T-helper 2 cell treated with Interferon-gamma antibody and Interleukin-4, amounts not matched to agents 100 ng/mL and 5 ng/mL, for 36 hours (primary cell): ENCODE data around the gene HS6ST1. TPM values are rescaled to one million over a fixed set of nuclear protein-coding genes. Genes with fewer than 3 reads are reported as not detected.

Experiments used
- intact Hi-C: fragments of 100-400 bp; cut with micrococcal nuclease; formaldehyde crosslinking; loops from one replicate; pipeline ENCODE4 v1.15.1; 2023
- total RNA-seq: library from RNA; stranded (reverse); gene quantifications from 2 replicates; pipeline ENCODE4 v1.2.3, GENCODE V29; 2022

Gene HS6ST1, protein sequence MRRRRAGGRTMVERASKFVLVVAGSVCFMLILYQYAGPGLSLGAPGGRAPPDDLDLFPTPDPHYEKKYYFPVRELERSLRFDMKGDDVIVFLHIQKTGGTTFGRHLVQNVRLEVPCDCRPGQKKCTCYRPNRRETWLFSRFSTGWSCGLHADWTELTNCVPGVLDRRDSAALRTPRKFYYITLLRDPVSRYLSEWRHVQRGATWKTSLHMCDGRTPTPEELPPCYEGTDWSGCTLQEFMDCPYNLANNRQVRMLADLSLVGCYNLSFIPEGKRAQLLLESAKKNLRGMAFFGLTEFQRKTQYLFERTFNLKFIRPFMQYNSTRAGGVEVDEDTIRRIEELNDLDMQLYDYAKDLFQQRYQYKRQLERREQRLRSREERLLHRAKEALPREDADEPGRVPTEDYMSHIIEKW
- 14.7 and 15.4 TPM in 2 replicates for total RNA-seq

DNA sequence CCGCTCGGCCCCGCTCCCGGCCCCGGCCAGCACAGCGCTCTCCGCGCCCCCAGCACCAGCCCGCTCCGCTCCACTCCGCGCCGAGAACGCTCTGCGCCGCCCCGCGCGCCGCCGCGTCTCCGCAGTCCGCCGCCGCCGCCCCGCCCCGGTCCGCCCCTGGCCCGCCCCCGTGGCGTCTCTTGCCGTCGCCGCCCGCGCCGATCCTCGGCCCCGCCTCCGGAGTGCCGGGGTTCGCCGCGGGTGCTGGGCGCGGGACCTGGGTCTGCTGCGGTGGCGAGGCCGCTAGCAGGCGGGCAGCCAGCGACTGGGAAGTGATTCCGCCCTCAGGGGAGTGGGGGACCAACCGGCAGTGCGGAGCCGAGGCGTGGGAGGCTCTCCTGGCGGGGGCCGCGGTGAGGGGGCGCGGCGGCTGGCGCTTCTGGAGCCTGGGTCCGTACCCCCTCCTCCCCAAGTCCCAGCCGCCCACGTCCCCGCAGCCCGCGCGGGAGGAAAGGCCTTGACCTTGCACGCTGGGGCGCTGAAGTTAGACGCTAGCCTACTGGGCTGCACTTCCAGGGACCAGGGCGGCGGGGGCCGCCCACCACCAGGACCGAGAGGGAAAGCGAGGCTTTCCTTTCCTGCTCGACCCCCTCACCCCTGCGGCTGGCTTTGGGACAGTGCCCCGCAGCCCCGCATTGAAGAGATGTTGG lies at the start of gene HS6ST1:
HS6ST1 (minus strand) TSS at position 93 of the 689 bp plus-strand sequence. CDS start 305 bp downstream, outside the sequence.
- intact Hi-C loops, result loop anchor here (2.0 kb wide), 1 partner anchor 214 kb away; no protein-coding TSS in a partner anchor

GRCh38 chr2:128367601-128368359 lies 49.1 kb upstream of the HS6ST1 start:
- intact Hi-C loops, result no loop called here

DNA sequence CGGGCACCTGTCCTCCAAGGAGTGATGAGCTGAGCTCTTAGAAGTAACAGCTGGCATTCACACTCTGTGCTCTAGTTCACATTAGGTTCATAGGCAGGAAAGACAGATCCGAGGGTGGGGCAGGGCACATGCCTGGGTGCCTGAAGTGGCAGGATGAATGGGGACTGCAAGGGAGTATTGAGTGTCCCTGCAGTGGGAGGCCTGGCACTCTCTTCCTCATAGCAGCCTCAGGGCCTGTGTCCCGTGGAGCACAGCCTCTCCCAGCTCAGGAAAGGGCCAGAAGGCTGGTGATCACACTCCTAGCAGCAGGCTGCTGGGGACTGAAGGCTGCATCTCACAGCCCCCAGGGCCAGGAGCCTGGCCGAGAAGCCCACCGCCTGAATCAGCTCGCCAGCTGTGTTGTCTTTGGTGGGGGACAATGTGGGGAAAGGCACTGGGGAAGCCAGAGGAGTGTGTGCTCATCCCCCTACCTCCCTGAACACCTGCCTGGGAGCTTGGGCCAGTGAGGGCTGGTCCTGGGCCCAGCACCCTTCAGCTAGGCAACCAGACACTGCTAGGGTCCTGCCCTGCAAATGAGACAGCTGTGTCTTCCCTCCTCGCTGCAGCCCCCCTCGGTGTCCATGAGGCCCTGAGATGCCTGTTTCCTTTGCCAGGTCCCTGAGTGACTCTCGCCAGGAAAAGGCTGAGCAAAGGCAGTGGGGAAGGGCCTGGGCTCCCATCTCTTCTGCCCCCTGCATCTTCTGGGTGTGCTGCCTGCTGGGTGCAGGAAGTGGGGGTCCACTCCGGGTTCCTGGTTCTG lies 48.2 kb upstream of the HS6ST1 start:
- intact Hi-C loops, result no loop called here

GRCh38 chr2:128365217-128365905 lies 46.7 kb upstream of the HS6ST1 start:
- intact Hi-C loops, result no loop called here

GRCh38 chr2:128364441-128364911 lies 45.8 kb upstream of the HS6ST1 start:
- intact Hi-C loops, result no loop called here

- intact Hi-C loops, result no loop called here
These were observed 45.3 kb upstream of the HS6ST1 start for GRCh38 chr2:128363934-128364361.

DNA sequence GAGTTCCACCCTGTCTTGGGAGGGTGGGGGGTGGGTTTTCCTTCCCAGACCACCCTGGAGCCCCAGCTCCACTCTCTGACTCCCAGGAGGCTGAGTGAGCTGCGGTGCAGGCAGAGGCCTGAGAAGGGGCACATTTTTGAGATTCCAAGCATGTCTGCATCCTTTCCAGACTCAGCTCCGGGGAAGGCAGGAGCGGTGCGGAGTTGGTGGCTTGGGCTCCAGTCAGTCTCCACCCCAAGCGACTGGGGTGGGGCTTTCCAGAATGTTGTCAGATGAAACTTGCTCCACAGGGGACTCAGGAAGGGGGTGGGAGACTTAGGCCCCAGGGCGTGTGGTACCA lies 44.2 kb upstream of the HS6ST1 start:
- intact Hi-C loops, result no loop called here

DNA sequence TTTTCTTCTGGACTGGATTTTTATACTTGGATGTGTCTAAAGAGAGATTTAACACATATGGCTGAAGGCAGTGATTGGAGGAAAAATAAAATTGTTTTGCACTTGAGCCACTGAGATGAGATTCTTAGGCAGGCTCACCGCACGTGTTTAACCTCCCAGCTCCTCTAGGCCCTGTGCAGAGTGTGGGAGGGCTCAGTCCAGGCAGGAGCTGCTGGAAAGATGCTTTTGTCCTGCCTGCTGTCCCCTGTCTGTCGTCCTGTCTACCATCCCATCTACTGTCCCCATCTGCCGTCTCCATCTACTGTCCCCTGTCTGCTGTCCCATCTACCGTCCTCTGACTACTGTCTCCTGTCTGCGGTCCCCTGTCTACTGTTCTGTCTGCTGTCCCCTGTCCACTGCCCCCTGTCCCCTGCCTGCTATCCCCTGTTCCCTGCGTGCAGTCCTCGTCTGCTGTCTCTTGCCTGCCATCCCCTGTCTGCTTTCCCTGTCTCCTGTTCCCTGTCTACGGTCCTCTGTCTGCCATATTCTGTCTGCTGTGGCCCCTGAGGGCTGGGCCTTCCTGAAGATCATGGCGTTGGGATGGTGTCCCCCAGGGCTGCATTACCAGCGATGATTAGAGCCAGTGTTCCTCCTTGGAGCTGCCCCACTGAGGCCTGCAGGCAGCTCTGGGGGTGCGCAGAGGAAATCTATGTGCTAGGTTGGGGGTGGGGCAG lies 43.7 kb upstream of the HS6ST1 start:
- intact Hi-C loops, result no loop called here

DNA sequence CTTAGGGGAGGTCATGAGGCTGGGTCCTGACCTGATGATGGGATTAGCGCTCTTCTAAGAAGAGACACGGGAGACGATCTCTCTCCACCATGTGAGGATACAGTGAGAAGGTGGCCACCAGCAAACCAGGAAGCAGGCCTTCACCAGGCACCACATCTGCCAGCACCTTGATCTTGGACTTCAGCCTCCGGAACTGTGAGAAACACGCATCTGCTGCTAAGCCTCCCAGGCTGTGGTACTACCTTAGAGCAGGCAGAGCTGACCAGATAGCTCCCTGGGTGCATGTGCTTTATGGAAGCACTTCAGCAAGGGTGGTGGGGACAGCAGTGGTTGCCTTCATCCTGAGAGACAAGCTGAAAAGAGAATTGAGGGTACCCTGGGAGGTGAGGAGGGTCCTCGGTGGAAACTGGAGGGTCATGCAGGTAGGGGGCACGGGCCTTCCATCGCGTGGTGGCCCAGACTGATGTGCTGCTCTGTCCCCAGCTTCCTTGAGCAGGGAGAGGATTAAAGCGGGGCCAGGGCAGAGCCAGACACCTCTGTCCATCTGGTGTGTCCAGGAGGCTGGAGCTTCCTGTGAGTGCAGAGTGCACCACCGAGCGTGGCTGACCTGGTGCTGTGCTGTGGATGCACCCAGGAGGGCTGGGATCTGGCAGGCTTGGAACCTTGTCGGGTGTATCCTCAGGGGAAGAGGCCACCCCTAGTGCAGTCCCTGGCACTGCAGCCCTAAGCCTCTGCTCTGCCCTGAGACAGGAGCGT lies 42.9 kb upstream of the HS6ST1 start:
- intact Hi-C loops, result no loop called here

DNA sequence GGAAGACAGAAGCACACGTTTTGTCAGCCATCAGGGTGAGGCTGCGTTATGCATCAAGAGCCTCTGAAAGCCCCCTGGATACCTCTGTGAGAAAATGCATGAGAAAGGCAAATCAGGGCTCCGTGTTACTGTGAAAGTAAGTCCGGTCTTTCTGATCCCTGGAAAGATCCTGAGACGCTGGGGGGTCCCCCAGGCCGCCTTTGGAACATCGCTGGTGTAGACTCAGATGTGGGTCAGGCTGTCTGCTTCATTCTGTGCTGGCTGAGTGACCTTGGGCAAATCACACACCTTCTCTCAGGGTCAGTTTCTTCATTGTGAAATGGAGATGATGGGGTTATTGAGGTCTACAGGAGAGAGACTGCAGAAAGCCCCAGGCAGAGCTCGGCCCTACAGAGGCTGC lies 42.0 kb upstream of the HS6ST1 start:
- intact Hi-C loops, result no loop called here

- intact Hi-C loops, result no loop called here
These were observed 41.2 kb upstream of the HS6ST1 start for GRCh38 chr2:128359841-128360240.

DNA sequence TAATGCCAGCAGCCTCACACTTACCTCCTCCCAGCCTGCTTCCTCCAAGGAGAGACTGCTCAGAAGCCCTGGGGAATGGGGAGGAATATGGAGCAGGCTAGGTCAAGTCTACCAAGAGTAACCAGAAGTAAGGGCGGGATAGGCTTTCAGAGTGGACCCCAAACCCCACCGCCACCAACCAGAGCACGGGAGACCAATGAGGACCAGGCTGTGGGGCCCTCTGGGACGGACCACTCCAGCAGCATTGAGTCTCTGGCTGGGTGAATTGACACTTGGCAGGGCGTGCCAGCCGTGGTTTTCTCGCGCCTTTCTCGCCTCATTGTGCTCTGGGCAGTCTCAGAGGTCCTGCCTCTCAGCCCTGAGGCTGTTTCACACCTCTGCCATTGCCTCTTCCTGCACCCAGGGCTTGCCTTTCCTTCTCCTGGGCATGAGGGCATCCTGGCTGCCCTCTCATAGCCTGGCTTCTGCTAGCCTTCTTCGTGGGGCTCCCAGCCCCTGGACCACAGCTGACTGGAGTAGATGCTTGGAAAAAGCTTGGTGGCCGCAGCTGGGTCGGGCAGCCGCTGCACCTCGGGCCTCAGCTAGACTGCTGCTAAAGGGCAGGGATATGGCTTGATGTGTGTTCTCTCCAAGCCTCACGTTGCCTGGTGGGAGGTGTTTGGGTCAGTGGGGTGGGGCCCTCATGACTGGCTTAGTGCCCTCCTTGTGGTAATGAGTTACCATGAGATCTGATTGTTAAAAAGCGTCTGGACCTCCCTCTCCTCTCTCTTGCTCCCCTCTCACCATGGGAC lies 40.5 kb upstream of the HS6ST1 start:
- intact Hi-C loops, result no loop called here

GRCh38 chr2:128357506-128358370 lies 39.1 kb upstream of the HS6ST1 start:
- intact Hi-C loops, result no loop called here

- intact Hi-C loops, result no loop called here
These were observed 37.5 kb upstream of the HS6ST1 start for GRCh38 chr2:128356127-128356526.

DNA sequence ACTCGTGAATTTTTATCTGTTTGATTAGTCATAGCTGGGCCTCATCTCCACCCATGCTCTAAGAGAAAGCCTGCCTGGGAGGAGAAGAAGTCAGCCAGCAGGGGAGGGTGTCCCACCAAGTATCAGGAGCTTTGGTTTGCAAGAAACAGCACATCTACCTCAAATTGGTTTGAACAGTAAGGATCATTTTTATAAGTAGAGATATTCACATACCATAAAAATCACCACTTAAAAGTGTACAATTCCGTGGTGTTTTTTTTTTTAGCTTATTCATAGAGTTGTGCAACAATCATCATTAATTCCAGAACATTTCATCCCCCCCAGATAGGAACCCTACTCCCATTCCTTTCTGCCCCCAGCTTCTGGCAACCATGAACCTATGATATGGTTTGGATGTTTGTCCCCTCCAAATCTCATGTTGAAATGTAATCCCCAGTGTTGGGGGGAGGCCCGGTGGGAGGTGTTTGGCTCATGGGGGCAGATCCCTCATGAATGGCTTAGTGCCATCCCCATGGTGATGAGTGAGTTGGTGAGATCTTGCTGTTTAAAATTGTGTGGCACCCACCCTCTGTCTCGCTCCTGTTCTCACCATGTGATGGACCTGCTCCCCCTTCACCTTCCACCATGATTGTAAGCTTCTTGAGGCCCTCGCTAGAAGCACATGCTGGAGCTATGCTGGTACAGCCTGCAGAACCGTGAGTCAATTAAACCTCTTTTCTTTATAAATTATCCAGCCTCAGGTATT lies 36.2 kb upstream of the HS6ST1 start:
- intact Hi-C loops, result no loop called here

DNA sequence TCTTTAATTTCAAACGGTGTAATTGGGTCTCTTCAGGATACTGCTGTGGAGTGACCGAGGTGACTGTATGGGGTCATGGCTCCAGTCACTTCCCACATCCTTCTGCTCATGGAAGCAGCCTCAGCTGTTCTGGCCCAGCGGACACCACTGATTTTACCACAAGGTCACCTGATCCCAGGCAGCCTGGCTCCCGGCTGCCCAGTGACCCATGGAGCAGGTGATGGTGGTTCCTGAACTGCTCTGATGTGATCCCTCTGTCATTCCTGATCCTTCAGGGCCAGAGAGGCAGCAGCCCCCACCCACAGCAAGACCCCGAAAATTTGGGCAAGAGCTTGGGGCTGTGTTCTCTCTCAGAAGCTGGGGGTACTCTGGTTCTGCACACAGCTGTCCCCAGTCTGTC lies 35.5 kb upstream of the HS6ST1 start:
- intact Hi-C loops, result no loop called here

GRCh38 chr2:128350736-128351135 lies 32.1 kb upstream of the HS6ST1 start:
- intact Hi-C loops, result no loop called here
